ENCODE data around the gene CDH15.
"Not testable (repeated sequence)": the region's sequence is repeated elsewhere in the genome, so short reads cannot be mapped to it uniquely, and the experiment has no call there.

Gene CDH15

DNA sequence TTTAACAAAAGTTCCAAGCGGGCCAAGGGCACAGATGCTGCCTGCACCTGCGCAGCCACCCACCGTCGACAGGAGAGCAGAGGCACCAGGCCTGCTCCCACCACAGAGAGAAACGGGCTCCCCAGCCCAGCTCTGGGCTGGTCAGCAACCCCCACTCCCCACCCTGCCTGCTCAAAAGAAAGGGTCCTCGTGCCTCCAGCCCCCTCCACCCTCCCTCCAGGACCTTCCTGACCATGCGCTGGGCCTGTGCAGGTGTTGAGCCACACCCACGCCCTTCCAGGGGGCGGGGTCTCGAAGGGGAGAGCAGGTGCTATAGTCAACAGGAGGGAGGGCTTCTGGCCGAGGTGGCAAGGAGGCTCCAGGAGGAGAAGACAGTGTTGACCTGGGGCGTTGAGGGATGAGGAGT lies 71.2 kb downstream of the CDH15 start:
- DNase-seq, result no peak

DNA sequence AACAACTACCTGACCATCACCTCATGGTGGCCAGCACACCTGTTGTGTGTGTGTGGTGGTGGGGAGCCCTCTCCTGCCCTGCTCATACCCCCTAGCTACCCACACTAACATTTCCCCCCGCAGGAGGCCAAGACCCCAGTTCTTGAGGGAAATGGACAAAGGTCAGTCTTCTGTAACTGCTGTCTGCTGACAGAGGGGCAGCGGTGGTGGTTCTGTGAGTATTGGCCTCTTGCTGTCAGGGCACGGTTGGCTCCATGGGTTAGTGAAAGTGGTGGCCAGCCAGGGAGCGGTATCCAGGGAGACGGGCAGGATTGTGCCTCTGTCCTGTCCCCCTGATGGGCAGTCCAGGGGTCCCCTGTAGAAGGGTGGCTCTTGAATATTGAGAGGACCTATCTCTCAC lies 72.1 kb downstream of the CDH15 start:
- DNase-seq, result no peak

DNA sequence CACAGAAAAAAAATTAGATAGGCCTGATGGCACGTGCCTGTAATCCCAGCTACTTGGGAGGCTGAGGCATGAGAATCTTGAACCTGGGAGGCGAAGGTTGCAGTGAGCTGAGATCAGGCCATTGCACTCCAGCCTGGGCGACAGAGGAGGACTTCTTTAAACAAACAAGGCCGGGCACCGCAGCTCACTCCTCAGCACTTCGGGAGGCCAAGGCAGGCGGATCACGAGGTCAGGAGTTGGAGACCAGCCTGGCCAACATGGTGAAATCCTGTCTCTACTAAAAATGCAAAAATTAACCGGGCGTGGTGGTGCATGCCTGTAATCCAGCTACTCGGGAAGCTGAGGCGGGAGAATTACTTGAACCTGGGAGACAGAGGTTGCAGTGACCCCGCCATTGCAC lies 72.7 kb downstream of the CDH15 start:
- not testable (repeated sequence) for DNase-seq

DNA sequence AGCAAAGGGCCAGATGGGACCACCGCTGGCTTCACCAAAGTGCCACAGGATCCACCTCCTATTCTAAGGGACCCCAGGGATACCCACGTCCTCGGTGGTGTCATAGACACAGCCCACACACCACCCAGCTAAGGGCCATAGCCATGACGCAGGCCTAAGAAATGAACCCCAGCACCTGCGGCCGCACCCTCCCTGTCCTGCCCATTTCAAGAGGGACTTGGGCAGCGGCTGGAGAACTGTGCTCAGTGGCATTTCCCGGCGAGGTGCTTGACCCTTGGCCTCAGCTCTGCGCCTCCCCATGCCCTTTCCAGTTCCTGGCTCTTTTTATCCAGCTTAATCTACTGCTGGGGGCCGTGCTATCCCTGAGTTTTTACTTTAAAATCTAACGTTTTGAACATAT lies 73.2 kb downstream of the CDH15 start:
- no peak for DNase-seq
